Stimulated activated CD8-positive, alpha-beta memory T cell treated with anti-CD3 and anti-CD28 coated beads, Interleukin-15, amount 100 ng/mL, for 24 hours (primary cell): ENCODE results near the gene DLX1.
"Not testable (repeated sequence)": the region's sequence is repeated elsewhere in the genome, so short reads cannot be mapped to it uniquely, and the experiment has no call there.

ENCODE experiments used
- DNase-seq: peaks from one replicate; pipeline ENCODE4 v3.0.0-alpha.2; 2020; ENCODE audit warnings: low read depth

Gene DLX1

DNA sequence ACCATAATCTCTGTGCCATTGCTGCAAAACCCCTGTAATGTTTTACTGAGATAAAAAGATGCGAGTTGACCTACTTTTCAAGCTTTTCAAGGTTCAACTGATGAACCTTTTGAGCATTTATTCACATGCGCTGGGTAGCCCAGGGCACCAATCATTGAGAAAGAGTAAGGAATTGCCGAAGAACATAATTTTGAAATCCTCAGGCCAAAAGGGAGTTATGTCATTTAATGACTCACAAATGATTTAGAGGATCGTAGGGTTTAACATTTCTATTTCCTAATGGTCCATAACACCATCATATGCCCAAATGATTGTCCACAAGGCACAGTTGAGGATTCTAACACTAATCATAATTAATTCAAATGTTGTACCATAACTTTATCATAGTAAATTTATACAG, 20.2 kb upstream of the DLX1 start:
- no peak for DNase-seq

DNA sequence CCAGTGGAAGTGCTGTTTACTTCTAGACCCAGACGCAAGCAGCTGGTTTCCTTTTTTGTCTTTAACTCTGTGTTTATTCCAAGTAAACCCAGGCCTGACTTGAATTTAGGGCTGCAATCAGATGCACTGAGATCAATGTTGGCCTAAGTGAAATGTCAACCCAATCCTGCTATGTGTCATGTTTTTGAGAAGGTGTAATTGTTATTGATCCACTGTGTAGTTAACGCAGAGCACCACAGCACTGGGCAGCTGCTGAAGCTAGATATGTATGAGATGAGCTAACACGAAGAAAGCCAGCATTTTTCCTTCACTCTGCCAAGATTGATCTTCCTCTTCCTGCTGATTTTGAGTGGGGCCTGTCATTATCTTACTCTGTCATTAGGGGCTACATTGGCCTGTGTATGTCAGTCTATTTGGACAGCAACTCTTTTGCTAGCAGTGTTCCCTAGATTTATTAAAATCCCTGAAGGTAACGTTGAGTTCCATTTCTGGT, 18.9 kb upstream of the DLX1 start:
- DNase-seq = no peak

DNA sequence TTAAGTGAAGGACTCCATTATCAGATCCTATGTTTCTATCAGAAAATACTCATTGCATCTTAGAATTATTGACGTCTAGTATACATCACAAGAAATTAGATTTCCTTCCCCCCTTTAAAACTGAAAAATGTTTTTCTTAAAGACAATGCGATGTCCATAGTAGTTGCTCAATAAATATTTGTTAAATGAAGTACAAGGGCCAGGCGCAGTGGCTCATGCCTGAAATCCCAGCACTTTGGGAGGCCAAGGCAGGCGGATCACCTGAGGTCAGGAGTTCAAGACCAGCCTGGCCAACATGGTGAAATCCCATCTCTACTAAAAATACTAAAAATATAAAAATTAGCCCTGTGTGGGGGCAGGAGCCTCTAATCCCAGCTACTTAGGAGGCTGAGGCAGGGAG, 17.4 kb upstream of the DLX1 start:
- not testable (repeated sequence) for DNase-seq

DNA sequence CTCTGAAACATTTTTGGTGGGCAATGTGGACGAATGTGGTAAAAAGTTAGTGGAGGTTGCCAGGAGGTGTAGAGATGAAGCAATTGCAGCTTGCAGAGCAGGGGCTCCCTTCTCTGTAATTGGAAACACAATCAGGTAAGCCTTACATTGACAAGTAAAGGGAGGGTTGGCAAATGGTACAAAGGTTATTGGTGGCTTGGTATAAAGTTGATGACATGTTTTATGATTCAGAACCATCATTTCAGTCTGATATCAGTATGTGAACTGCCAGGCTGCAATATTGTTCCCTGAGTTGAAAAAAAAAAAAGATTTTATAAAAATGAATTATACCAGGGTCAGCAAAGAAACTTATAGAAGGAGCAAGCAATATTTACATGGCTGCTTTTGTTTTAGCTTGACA, 14.4 kb upstream of the DLX1 start:
- no peak for DNase-seq

DNA sequence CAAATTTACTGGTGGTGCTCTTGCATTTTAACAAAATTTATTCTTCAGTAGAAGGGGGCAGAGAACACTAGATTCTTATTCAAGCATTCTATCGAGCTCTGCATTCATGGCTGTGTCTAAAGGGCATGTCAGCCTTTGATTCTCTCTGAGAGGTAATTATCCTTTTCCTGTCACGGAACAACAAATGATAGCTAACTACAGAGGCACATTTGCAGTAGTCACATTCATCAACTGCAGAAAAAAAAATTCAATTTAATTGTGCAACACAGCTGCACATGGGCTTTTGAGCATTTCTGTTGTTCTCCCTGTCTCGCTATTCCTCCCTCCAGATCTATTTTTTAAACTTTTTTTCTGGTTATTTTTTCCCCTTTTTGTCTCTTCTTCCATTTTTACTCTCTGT, 13.0 kb upstream of the DLX1 start:
- no peak for DNase-seq

DNA sequence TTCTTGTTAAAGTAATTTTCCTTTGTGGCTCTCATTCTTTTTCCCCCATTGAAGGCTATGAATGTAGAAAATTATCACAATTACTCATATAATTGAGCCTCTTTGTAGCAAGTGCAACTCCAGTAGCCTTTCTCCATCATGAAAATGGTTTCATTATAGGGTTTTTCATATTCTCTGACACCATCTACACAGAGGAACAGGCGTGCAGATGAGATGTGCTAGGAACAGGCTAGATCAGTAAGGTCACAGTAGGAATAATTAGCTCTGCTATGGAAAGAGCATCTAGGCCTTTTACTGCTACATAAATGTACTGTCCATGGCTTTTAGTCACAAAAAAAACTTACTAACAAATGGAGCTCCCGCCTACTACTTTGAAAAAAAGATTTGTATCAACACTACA, 12.6 kb upstream of the DLX1 start:
- no peak for DNase-seq

DNA sequence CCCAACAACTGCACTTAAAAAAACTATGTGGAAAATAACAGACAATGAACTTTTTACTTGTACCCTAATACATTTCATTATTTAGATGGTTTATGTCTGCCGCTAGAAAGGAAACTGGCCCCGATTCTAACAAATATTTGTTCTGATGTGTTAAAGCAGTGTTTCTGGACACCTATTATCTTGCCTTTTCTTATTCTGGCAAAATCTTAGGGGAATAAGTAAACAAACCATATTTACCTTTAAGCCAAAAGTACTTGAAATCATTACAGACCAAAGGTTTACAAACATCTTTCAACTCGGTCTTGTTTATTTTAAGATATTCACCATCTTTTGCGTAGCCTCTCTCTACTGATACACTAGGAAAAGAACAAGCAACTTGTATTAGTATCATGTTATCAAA, 11.8 kb upstream of the DLX1 start:
- no peak for DNase-seq

DNA sequence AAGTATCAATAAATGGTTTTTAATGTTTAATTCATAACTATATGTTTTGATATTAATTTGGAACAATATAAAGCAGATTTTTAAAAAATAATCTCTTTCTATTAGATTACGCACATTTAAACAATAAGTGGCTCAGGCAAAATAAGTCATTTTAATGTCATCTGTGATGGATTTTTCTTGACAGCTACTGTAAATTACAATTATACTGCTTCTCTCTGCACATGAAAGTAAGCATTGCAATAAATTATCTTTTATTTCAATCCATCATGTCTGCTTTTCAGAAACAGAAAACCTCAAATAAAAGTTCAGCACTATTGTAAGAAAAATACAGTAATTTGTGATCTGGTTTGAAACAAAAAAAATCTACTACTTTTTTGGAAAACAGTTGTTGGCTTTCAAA, 11.1 kb upstream of the DLX1 start:
- DNase-seq = no peak

DNA sequence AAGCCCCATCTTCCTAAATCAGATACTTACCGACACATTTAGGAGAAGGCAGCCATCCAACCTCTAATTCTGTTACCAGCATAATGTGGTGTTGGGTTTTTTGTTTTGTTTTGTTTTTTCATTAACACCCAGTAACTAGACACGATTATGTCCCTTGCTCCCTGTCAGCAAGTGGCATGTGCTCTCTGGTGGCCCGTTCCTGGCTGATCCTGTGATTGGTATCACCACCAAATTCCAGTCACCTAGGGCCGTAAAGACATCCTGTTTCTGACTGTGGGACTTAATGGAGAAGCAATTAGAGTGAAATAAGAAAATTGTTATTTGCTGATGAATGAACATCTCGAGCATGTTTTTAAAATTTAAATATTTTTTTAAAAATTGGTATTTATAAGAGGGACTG, 5.9 kb upstream of the DLX1 start:
- DNase-seq = no peak

DNA sequence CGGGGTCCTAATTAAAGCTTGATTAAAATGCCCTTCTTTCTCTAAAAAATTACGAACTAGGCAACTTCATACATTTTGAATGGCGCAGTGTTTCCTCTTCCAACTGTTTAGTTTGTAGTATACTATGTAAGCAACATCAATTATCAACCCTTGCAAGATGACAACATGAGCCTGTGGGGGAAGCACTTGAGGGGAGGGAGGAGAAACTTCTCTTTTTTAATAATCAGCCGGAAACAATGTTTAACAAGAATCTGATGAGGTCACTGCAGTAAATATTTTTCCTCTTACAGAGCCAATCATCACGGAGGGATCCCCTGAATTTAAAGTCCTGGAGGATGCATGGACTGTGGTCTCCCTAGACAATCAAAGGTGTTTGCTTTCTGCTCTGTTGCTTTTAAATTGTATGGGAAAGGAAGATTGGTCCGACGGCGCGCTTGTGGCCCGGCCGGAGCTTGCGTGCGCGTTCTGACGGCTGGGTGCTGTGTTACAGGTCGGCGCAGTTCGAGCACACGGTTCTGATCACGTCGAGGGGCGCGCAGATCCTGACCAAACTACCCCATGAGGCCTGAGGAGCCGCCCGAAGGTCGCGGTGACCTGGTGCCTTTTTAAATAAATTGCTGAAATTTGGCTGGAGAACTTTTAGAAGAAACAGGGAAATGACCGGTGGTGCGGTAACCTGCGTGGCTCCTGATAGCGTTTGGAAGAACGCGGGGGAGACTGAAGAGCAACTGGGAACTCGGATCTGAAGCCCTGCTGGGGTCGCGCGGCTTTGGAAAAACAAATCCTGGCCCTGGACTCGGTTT, 5.3 kb upstream of the DLX1 start:
- no peak for DNase-seq

DNA sequence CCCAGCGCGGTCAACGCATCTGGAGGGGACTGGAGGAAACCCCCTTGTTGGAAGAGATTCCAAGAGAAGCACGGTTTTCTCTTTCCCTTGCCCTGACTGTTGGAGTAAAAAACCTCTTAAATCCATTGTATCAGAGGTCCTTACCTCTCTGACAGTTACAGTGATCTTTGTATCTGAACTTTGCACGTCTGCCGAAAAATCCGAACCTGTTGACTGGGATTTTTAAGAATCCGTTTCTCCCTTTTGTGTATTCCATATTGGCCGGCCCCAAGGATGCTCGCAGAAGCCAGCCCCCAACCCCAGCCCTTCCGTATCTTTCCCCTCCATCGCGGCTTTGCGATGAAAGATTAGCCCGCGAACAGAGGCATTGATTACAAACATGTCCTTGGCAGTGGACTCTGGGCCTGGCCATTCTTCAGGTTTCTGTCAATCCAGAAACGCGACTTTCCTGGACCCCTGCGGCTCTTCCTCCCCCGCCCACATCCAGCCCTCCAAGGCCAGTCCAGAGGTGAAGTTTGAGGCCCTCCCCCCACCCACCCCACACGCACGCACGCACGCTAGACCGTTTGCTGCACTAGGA, 4.6 kb upstream of the DLX1 start:
- DNase-seq = no peak

DNA sequence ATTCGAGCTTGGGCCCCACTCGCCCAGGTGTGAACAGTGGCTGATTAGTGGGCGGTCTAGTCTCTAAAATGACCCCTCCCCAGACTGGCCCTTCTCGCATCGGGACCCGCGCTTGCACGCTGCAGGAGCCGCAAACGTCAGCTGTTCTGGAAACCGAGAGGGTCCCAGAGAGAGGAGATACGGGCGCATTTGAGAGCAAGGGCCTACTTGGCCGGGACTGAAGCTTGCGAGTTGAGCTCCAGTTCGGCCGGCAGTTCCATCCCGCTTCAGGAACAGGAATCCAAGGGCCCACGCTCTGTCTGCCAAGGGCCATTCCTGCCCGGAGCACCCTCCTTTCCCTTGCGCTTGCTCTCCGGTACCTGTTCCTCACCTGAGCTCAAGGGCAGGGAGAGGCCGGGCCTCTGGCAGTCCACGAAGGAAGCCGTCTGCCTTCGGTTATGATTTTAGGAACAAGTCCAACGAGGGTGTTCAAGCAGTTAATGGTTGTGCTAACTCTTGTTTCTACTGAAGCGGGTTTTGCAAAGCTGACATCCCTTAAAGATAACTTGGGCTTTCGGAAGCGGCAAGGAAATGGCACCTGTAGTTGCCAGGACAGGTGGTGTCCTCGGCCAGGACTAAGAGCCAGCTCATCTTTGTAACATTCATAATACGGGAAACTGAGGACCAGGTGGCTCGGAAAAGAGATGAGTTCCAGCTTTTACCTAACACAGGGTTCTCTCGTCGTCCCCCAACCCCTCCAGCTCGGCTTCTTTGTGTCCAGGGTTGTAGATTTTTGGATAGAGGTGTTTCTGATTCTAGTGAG, 3.9 kb upstream of the DLX1 start:
- DNase-seq = no peak

DNA sequence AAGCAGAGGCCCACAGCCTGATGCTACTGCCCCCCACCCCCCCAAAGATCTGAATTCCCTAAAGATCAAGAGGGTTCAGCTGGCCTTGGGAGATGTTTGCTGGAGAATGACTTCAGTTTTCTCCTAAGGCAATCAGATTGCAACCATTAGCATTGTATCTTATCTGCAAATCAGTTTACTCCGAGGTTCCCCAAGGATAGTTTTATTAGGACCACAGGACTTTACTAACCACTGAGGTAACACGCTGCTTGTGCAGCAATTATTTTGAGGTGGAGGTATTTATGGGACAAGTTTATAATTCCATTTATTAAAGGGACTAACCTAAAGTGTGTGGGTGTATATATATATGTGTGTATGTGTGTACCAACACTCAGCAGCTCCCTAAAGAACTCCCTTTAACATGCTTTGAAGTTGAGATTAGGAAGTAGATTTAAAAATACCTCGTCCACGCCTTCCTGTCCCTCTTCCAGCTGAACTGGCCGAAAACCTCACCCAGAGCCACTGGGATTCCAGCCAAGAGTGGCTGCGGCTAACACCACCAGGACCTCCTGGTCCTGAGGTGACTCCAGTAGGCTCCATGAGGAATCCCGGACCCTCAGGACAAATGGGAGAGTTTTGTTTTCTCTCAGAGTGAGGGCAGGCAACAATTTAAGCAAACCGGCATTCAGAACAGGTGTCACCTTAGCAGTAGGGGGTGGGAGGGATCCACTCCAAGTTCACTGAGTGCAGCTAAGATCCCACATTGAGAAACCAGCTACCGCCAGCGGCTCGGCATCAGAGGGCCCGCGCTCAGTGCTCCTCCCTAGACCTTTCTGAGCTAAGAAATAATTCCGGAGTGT, 3.0 kb upstream of the DLX1 start:
- DNase-seq = no peak

DNA sequence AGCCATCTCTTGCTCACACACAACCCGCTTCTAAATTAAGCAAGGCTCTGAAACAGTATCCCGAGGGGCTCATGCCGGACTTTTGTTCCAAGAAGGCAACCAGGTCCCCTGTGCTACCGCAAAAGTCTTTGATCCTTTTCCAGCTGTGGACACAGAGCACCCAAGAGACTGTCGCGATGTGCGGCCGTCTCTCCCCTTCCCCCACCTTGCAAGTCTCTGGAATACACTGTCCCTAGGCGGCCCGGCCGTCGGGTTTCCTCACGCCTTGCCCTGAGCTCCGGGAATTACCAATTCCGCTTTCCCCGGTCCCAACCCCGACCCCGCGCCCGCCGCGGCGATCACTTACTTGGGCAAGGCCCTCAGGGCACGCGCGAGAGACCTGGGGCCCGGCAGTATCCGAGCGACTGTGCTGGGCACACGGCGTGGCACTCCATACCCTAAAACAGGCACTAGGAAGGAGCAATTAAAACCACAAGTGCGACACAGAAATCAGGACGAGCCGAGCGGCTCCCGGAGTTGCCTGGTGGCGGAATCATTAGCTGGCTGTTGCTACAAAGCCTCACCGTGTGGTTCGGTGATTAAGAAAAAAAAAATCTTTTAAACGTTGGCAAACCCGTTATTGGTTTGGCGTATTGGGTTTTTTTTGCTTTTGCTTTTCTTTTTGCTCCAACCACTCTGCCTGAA, 2.2 kb upstream of the DLX1 start:
- no peak for DNase-seq

DNA sequence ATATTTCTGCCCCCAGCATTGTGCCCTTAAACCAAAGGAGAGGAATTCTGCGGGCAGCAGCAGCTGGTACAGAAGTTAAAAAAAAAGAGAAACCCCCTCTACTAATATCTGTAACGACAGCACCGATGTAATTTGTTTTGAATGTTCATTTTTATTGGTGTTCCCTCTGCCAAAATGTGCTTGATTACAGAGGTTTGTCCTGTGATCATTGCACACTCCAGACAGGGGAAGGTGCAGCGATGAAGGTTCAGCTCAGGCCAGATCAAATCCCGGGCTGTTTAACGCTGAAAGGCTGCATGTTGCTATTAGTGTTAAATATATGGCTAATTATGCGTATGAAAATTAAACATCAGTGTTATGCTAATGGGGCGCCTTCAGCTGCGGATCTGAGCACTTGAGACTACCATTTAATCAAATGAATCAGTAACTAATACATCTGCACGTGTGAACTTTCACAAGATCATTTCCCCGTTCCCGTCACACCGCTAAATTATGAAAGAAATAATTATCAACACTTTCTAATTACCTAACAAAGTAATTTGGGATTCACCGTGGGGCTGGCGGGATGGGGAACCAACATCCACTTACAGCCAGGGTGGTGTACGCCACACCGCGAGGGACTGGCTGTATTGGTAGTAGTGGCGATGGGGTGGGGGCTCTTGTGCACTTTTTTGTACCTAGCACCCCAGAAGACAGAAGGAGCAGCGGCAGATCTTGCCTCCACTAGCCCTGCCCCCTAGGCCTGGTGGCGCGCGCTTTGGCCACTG, 1.5 kb upstream of the DLX1 start:
- DNase-seq = no peak

DNA sequence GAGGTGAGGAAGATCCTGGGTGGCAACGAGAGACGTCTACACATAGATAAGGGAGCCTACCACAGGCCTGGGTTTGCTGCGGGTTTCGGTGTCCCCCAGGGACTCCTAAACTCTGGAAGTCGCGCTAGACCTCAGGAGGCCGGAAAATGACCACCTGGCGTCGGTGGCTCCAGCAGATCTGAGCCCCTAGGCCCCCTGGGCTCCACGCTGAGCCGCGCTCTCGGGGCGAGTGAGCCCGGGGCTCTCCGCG, 987 bp upstream of the DLX1 start:
- no peak for DNase-seq

DNA sequence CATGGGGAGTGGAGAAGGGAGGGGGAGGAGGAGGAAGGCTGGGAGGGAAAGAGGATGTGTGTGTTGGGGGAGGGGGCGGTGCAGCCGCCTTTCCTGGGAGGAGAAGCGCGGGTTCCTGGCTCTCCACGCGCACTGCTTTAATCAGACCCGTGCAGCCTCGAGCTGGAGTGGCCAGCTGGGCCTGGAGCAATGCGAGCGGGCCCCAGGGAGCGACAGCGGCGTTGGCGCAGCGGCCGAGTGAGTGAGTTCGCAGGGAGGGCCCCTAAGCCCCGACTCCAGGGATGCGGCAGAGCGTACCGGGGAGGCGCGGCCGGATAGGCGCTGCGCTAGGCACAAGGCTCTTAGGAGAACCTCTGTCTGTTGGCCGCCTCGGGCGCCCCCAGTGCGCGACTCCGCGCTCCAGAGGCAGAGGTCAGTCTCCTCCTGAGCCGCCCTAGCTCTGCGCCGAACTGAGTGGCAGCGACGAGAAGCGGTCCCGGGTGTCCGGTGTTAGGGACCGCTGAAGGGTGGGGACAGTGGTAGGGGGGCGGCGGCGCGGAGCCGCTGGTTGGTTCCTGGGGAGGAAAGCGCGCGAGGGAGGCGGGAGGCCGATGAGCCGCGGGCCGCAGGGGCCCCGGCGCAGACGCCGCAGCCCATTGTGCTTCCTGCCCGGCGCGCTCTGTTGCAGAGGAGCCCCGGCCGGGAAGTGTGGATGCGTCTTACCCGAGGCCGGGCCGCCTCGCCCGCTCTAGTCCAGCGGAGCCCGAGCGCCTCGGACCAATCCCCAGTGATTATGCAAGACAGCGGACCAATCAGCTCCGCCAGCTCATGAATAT, 455 bp upstream of the DLX1 start:
- no peak for DNase-seq

DNA sequence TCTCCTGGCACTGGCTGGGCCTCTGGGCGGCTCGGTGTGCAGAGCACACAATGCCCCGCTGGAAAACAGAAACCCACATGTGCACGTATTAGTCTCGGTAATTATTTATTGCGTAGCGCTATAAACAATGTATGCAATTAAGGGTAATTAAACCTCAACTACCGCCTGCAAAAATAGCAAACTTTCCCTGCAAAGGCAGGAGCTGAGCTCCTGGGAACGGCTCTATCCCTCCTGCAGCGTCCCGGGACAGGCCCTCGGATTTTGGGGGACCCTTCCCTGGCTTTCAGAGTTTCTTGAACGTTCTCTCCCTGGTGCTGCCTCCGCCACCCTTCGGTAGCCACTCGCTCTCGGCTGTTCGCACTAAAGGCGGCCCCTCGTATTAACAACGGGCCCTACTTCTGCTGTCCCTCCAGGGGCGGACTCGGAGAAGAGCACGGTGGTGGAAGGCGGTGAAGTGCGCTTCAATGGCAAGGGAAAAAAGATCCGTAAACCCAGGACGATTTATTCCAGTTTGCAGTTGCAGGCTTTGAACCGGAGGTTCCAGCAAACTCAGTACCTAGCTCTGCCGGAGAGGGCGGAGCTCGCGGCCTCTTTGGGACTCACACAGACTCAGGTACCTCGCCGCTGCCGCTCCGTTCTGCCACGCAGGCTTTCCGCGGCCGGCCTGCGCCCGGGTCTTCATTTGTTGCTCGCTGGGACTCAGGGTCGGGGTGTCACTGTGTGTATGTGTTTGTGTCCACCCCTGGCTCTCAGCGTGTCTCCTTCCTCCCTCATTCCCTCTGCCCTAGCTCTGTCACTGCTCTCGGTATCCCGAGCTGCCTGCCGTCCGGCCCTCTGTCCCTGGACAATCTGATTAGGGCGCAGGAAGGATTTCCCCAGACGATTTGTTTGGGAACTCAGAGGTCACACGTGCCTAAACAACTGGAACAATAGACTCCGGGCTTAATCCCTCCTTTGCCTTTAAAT, 1.2 kb downstream of the DLX1 start:
- DNase-seq = no peak

DNA sequence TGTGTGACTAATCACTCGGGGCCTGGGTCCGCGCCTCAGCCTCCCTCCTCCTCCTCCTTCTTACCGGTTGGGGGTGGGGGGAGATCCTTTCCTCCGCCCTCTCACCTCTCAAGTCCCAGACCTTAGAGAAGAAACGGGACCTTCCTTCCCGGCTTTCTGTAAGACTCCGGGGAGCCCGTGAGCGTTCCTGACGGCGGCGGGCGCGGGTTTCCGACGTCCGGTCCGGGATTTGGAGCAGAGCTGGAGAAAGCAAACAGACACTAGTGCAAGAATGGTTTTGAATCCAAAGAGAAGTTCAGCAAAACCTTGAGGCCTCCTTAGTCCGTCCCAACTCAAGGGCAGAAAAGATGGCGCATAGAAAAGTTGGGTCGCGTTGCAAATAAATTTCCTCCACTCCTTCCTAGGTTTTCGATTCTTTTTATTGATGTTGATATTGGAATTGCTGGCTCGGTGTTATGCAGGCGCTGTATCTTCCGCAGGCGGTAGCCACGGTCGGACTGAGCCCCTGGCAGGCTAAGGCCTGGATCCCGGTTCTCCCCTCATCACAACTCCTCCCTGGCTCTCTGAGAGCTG, 2.0 kb downstream of the DLX1 start:
- no peak for DNase-seq
